Measurements from ENCODE around the gene DSCAM. TPM values are rescaled to one million over a fixed set of nuclear protein-coding genes. Genes with fewer than 3 reads are reported as not detected.

DSCAM gene
- total RNA-seq, 1 donor from 2014 or later, result not detected

- TF ChIP-seq CTCF (IDR thresholded peaks at IDR 0.05) (no peak), POLR2A (IDR thresholded peaks at IDR 0.05) (no peak)
- Histone ChIP-seq H3K4me3 (no peak overlapping the region), H3K27me3 (no peaks in the 10 kb centered on the region), H3K27ac (no peak overlapping the region), H3K9me3 (no peaks in the 10 kb centered on the region), H3K36me3 (no peaks in the 10 kb centered on the region), H3K4me1 (no peaks in the 10 kb centered on the region)
- no peak for DNase-seq (ENCODE audit: extremely low spot score in 2 of 2)
- intact Hi-C loops (cut with DNase I), result no loop called here
These were observed 175.2 kb downstream of the DSCAM start for GRCh38 chr21:40671716-40672115.

GRCh38 chr21:40668555-40669275, 178.2 kb downstream of the DSCAM start:
- Histone ChIP-seq H3K27ac (no peak overlapping the region), H3K4me1 (no peaks in the 10 kb centered on the region), H3K27me3 (no peaks in the 10 kb centered on the region), H3K36me3 (no peaks in the 10 kb centered on the region), H3K9me3 (no peaks in the 10 kb centered on the region), H3K4me3 (no peak overlapping the region)
- DNase-seq (ENCODE audit: extremely low spot score in 2 of 2), result no peak
- intact Hi-C loops (cut with DNase I), result no loop called here
- no peak for TF ChIP-seq CTCF (IDR thresholded peaks at IDR 0.05)
- TF ChIP-seq POLR2AphosphoS5 (IDR thresholded peaks at IDR 0.05; ENCODE audit: insufficient read depth in 1 of 2, low read depth in 1 of 2), result no peak
- TF ChIP-seq POLR2A (IDR thresholded peaks at IDR 0.05), result no peak

- TF ChIP-seq CTCF (IDR thresholded peaks at IDR 0.05) (no peak), POLR2AphosphoS5 (IDR thresholded peaks at IDR 0.05; ENCODE audit: insufficient read depth in 1 of 2, low read depth in 1 of 2) (no peak), POLR2A (IDR thresholded peaks at IDR 0.05) (no peak)
- H3K36me3 ChIP-seq, result no peaks in the 10 kb centered on the region
- H3K9me3 ChIP-seq, result no peaks in the 10 kb centered on the region
- no peaks in the 10 kb centered on the region for H3K27me3 ChIP-seq
- no peaks in the 10 kb centered on the region for H3K4me1 ChIP-seq
- intact Hi-C loops (cut with DNase I), result no loop called here
- no peak overlapping the region for H3K27ac ChIP-seq
- DNase-seq (ENCODE audit: extremely low spot score in 2 of 2), result no peak
- no peak overlapping the region for H3K4me3 ChIP-seq
These were observed 179.0 kb downstream of the DSCAM start for GRCh38 chr21:40667967-40668366.

GRCh38 chr21:40662889-40663288, 184.1 kb downstream of the DSCAM start:
- Histone ChIP-seq H3K27ac (no peak overlapping the region), H3K9me3 (no peaks in the 10 kb centered on the region), H3K36me3 (no peaks in the 10 kb centered on the region), H3K4me3 (no peak overlapping the region), H3K4me1 (no peaks in the 10 kb centered on the region), H3K27me3 (no peaks in the 10 kb centered on the region)
- intact Hi-C loops (cut with DNase I), result no loop called here
- TF ChIP-seq CTCF (IDR thresholded peaks at IDR 0.05) (no peak), POLR2AphosphoS5 (IDR thresholded peaks at IDR 0.05; ENCODE audit: insufficient read depth in 1 of 2, low read depth in 1 of 2) (no peak), POLR2A (IDR thresholded peaks at IDR 0.05) (no peak)
- DNase-seq (ENCODE audit: extremely low spot score in 2 of 2), result no peak

GRCh38 chr21:40660461-40660860, 186.5 kb downstream of the DSCAM start:
- Histone ChIP-seq H3K36me3 (no peaks in the 10 kb centered on the region), H3K9me3 (no peaks in the 10 kb centered on the region), H3K27me3 (no peaks in the 10 kb centered on the region), H3K4me1 (no peaks in the 10 kb centered on the region), H3K4me3 (no peak overlapping the region), H3K27ac (no peak overlapping the region)
- TF ChIP-seq POLR2A (IDR thresholded peaks at IDR 0.05) (no peak), POLR2AphosphoS5 (IDR thresholded peaks at IDR 0.05; ENCODE audit: insufficient read depth in 1 of 2, low read depth in 1 of 2) (no peak), CTCF (IDR thresholded peaks at IDR 0.05) (no peak)
- intact Hi-C loops (cut with DNase I), result no loop called here
- no peak for DNase-seq (ENCODE audit: extremely low spot score in 2 of 2)

Data from vagina (tissue), 2 donors.